Immature natural killer cell (primary cell): Measurements from ENCODE around the gene NAGA. TPM values are rescaled to one million over a fixed set of nuclear protein-coding genes. Genes with fewer than 3 reads are reported as not detected.

Experiments
- DNase-seq, 3 donors: peaks; one replicate each; pipeline ENCODE4 v3.0.0; 2022; ENCODE audit warnings: mixed read lengths in 1 of 3
- H3K27ac Mint-ChIP-seq, 6 donors: one replicate each; pipeline ENCODE4 v1.8.0; 2020; ENCODE audit warnings: mixed read lengths in 6 of 6, mild to moderate bottlenecking in 5 of 6, inconsistent platforms in 4 of 6, moderate library complexity in 3 of 6
- H3K27me3 Mint-ChIP-seq, 3 donors: one replicate each; pipeline ENCODE4 v1.8.0; 2020 to 2021; ENCODE audit warnings: low read depth in 3 of 3, mild to moderate bottlenecking in 3 of 3, mixed read lengths in 3 of 3, moderate library complexity in 3 of 3, inconsistent platforms in 1 of 3
- H3K36me3 Mint-ChIP-seq, 3 donors: one replicate each; pipeline ENCODE4 v1.8.0; 2020; ENCODE audit warnings: mixed read lengths in 3 of 3, inconsistent platforms in 2 of 3, mild to moderate bottlenecking in 2 of 3
- H3K4me1 Mint-ChIP-seq, 2 donors: one replicate each; pipeline ENCODE4 v1.8.0; 2020; ENCODE audit warnings: inconsistent platforms in 2 of 2, mild to moderate bottlenecking in 2 of 2, mixed read lengths in 2 of 2, moderate library complexity in 1 of 2
- H3K4me3 Mint-ChIP-seq, 5 donors: one replicate each; pipeline ENCODE4 v1.8.0; 2020; ENCODE audit warnings: mild to moderate bottlenecking in 5 of 5, mixed read lengths in 5 of 5, inconsistent platforms in 3 of 5, moderate library complexity in 3 of 5
- H3K9me3 Mint-ChIP-seq, 6 donors: one replicate each; pipeline ENCODE4 v1.8.0; 2020; ENCODE audit warnings: mild to moderate bottlenecking in 6 of 6, mixed read lengths in 6 of 6, inconsistent platforms in 4 of 6, moderate library complexity in 3 of 6
- polyA plus RNA-seq, 3 donors: library from polyadenylated mRNA; unstranded; fragments of 300-500 nt; fragmentation: Illumina TruSeq; gene quantifications; one replicate each; pipeline ENCODE4 v1.2.3, GENCODE V29; 2021

The NAGA gene
- polyA plus RNA-seq, 3 donors from 2014 or later: 17.5 to 30.5 (median 24.4) TPM

DNA sequence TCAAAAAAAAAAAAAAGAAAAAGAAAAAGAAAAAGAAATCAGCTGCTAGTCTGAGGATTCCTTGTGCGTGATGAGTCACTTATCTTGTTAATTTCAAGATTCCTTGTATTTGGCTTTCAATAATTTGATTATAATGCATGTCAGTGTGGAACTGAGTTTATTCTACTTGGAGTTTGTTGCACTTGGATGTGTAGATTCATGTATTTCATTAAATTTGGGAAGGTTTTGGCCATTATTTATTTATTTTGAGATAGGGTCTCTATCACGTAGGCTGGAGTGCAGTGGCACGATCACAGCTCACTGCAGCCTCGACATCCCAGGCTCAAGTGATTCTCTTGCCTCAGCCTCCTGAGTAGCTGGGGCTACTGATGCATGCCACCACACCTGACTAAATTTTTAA is 57.2 kb downstream of the NAGA start:
- DNase-seq: no peak
- no peaks in the 10 kb centered on the region for H3K4me1 Mint-ChIP-seq
- no peak overlapping the region for H3K27ac Mint-ChIP-seq
- peaks cover 4 to 12% (median 11%) of the 10 kb centered on the region in 3 donors for H3K36me3 Mint-ChIP-seq
- no peak overlapping the region for H3K4me3 Mint-ChIP-seq
- H3K9me3 Mint-ChIP-seq: peaks cover 7 to 28% (median 20%) of the 10 kb centered on the region in 6 donors
- peaks cover 0 to 7% (median 6%) of the 10 kb centered on the region in 3 donors for H3K27me3 Mint-ChIP-seq

DNA sequence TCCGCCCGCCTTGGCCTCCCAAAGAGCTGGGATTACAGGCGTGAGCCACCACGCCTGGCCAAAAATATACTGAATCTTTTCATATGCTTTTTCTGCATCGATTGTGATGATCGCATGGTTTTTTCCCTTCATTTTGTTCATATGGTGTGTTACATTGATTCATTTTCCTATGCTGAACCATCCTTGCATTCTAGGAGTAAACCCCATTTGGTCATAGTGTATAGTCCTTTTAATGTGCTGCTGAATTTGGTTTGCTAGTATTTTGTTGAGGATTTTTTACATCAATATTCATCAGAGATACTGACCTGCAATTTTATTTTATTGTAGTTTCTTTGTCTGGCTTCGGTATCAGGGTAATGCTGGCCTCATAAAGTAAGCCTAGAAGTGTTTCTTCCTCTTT is 59.8 kb downstream of the NAGA start:
- peaks cover 0 to 9% (median 7%) of the 10 kb centered on the region in 3 donors for H3K27me3 Mint-ChIP-seq
- DNase-seq: no peak
- no peak overlapping the region for H3K27ac Mint-ChIP-seq
- H3K4me3 Mint-ChIP-seq: no peak overlapping the region
- H3K36me3 Mint-ChIP-seq: peaks cover 0 to 12% (median 4%) of the 10 kb centered on the region in 3 donors
- no peaks in the 10 kb centered on the region for H3K4me1 Mint-ChIP-seq
- H3K9me3 Mint-ChIP-seq: peaks cover 7 to 28% (median 20%) of the 10 kb centered on the region in 6 donors

Other genes with a start within 250 kb of the NAGA start
- gene SREBF2, start 237.7 kb downstream of the NAGA start, polyA plus RNA-seq: 10 to 100 TPM; 16.9 to 40.3 (median 22.9) TPM
- not detected for gene SHISA8, start 155.7 kb downstream of the NAGA start, polyA plus RNA-seq
- gene TNFRSF13C, start 144.0 kb downstream of the NAGA start, polyA plus RNA-seq: not detected
- 1 to 10 TPM; 4.3 to 9.3 (median 5.5) TPM for gene CENPM, start 123.7 kb downstream of the NAGA start, polyA plus RNA-seq
- gene SEPTIN3, start 101.4 kb downstream of the NAGA start, polyA plus RNA-seq: not detected
- gene WBP2NL, start 72.0 kb downstream of the NAGA start, polyA plus RNA-seq: under 1 TPM in 2 of 3 donors, not detected in 1; 0.16 to 0.62 TPM
- 1 to 10 TPM in 2 of 3 donors, under 1 TPM in 1; 0.78 to 2.1 (median 1.2) TPM for gene PHETA2, start 3.4 kb upstream of the NAGA start, polyA plus RNA-seq
- gene SMDT1, start 8.9 kb upstream of the NAGA start, polyA plus RNA-seq: 100 to 1,000 TPM; 158 to 284 (median 174) TPM
- gene NDUFA6, start 20.0 kb upstream of the NAGA start, polyA plus RNA-seq: 100 to 1,000 TPM; 148 to 227 (median 214) TPM
- not detected for gene CYP2D6, start 60.0 kb upstream of the NAGA start, polyA plus RNA-seq
- gene TCF20, start 199.8 kb upstream of the NAGA start, polyA plus RNA-seq: 1 to 10 TPM in 2 of 3 donors, under 1 TPM in 1; 0.12 to 2.4 (median 1.4) TPM